ENCODE results near the gene ARAP3. TPM values are rescaled to one million over a fixed set of nuclear protein-coding genes. Genes with fewer than 3 reads are reported as not detected.
A peak's percentile ranks its signal among the peaks of the same experiment; 100 is the strongest.

The ARAP3 gene, protein sequence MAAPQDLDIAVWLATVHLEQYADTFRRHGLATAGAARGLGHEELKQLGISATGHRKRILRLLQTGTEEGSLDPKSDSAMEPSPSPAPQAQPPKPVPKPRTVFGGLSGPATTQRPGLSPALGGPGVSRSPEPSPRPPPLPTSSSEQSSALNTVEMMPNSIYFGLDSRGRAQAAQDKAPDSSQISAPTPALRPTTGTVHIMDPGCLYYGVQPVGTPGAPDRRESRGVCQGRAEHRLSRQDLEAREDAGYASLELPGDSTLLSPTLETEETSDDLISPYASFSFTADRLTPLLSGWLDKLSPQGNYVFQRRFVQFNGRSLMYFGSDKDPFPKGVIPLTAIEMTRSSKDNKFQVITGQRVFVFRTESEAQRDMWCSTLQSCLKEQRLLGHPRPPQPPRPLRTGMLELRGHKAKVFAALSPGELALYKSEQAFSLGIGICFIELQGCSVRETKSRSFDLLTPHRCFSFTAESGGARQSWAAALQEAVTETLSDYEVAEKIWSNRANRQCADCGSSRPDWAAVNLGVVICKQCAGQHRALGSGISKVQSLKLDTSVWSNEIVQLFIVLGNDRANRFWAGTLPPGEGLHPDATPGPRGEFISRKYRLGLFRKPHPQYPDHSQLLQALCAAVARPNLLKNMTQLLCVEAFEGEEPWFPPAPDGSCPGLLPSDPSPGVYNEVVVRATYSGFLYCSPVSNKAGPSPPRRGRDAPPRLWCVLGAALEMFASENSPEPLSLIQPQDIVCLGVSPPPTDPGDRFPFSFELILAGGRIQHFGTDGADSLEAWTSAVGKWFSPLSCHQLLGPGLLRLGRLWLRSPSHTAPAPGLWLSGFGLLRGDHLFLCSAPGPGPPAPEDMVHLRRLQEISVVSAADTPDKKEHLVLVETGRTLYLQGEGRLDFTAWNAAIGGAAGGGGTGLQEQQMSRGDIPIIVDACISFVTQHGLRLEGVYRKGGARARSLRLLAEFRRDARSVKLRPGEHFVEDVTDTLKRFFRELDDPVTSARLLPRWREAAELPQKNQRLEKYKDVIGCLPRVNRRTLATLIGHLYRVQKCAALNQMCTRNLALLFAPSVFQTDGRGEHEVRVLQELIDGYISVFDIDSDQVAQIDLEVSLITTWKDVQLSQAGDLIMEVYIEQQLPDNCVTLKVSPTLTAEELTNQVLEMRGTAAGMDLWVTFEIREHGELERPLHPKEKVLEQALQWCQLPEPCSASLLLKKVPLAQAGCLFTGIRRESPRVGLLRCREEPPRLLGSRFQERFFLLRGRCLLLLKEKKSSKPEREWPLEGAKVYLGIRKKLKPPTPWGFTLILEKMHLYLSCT (N-terminal part only)
- total RNA-seq (2013): 11.2 TPM
- polyA plus RNA-seq: 10 to 100 TPM in 1 of 3 donors, 1 to 10 TPM in 2; 1.2 to 18.2 (median 2.2) TPM
- 7.3 and 9.2 TPM in 2 replicates for polyA minus RNA-seq
- total RNA-seq: 21.5 to 119 (median 45.4) reads per million in 11 experiments

DNA sequence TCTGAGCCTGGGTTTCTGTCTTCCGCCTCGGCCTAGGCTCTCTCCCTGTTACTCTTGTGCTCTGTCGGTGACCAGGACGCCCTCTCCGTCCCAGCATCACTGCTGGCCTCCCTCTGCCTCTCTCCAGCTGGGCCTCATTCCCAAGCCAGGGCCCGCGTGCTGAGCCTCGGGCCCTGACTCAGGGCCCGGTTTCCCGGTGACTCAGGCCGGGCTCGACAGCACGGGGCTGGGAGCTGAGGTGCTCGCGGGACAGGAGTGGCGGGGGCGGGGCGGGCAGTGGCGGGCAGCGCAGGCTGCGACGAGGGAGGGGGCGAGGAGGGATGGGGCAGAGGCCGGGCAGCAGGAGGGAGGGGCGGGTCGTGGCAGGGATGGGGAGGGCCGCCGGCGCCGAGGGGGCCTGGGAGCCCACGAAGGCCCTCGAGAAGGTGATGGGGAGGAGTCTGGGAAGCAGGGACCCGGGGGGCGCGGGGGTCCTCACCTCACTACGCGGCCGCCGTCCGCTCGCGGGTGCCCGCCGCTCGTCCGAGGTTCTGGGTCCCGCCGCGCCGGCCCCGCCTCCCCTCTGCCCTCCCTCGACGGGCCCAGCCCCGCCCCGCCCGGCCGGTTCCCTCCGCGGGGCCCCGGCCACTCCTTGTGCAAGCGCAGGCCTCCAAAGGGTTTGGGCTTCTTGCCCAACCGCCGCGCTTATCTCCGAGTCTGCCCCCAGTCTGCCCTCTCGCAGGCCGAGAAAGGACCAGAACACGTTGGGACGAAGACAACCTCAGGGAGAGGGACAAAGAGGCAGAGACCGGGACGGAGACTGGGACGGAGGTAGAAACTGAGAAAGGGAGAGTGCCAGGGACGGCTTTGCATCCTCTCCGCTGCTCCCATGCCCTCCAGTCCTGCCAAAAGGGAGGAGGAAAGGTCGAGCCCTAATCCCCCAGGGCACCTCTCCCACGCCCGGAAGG, at the start of gene ARAP3:
Gene ARAP3, minus strand, starts transcription at position 536 of the 947 bp plus-strand sequence. CDS start 1,744 bp downstream, outside the sequence.
- intact Hi-C loops (cut with micrococcal nuclease): no loop called here

More for the DNA sequence above, at the start of gene ARAP3:
- Mint-ChIP-seq H3K4me1 (peaks cover 58% of the 10 kb centered on the region), H3K27me3 (ENCODE audit: low read depth in 3 of 3) (peaks cover 0 to 7% (median 0%) of the 10 kb centered on the region in 3 donors), H3K27ac (peak within 1 kb of the TSS; percentile 93 to 98 (median 97)), H3K4me3 (peak within 1 kb of the TSS; percentile 80 to 93), H3K36me3 (peaks cover 19 to 25% of the 10 kb centered on the region in 2 donors), H3K9me3 (peaks cover 0 to 2% (median 0%) of the 10 kb centered on the region in 7 donors)
- Histone ChIP-seq H3K9ac (ENCODE audit: insufficient read depth, low read length, poor library complexity, severe bottlenecking) (peak within 1 kb of the TSS; percentile 77), H4K20me1 (ENCODE audit: insufficient read depth, low read length) (peaks cover 20% of the 10 kb centered on the region), H3K9me3 (replicated peaks in 1 of 2; ENCODE audit: control insufficient read depth in 1 of 2, insufficient read depth in 1 of 2, low read length in 2 of 2) (no peaks in the 10 kb centered on the region), H3K79me2 (ENCODE audit: insufficient read depth, low read length) (peaks cover 8% of the 10 kb centered on the region), H3K4me2 (replicated peaks; ENCODE audit: extremely low read depth, low read length, poor library complexity, severe bottlenecking) (peak within 1 kb of the TSS; percentile 98), H3K27ac (ENCODE audit: low read depth in 1 of 2, low read length in 2 of 2) (peak within 1 kb of the TSS; percentile 93 to 95), H3K27me3 (ENCODE audit: control insufficient read depth in 2 of 2, insufficient read depth in 2 of 2, low read length in 2 of 2) (no peaks in the 10 kb centered on the region), H3K4me3 (replicated peaks in 1 of 3; ENCODE audit: low read depth in 2 of 3, low read length in 3 of 3) (peak within 1 kb of the TSS; percentile 45 to 87 (median 65)), H3K36me3 (replicated peaks in 1 of 2; ENCODE audit: control insufficient read depth in 1 of 2, insufficient read depth in 2 of 2, low read length in 2 of 2) (peaks cover 4 to 19% of the 10 kb centered on the region in 2 donors), H3K4me1 (ENCODE audit: control insufficient read depth in 1 of 2, insufficient read depth in 2 of 2, low read length in 2 of 2) (peaks cover 52 to 61% of the 10 kb centered on the region in 2 donors), H2AFZ (ENCODE audit: insufficient read depth, low read depth, low read length, poor library complexity, severe bottlenecking) (peak within 1 kb of the TSS; percentile 75)
- 6% methylated on average over 59 of the region's 77 CpGs for WGBS (ENCODE audit: insufficient coverage)
- TF ChIP-seq, protein P1, sequence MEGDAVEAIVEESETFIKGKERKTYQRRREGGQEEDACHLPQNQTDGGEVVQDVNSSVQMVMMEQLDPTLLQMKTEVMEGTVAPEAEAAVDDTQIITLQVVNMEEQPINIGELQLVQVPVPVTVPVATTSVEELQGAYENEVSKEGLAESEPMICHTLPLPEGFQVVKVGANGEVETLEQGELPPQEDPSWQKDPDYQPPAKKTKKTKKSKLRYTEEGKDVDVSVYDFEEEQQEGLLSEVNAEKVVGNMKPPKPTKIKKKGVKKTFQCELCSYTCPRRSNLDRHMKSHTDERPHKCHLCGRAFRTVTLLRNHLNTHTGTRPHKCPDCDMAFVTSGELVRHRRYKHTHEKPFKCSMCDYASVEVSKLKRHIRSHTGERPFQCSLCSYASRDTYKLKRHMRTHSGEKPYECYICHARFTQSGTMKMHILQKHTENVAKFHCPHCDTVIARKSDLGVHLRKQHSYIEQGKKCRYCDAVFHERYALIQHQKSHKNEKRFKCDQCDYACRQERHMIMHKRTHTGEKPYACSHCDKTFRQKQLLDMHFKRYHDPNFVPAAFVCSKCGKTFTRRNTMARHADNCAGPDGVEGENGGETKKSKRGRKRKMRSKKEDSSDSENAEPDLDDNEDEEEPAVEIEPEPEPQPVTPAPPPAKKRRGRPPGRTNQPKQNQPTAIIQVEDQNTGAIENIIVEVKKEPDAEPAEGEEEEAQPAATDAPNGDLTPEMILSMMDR (IDR thresholded peaks at IDR 0.05): no peak
- peak; percentile 70 to 86 (median 83) for DNase-seq
